GM21367 (cell line): ENCODE data around the gene MLYCD.
"Not testable (repeated sequence)": the region's sequence is repeated elsewhere in the genome, so short reads cannot be mapped to it uniquely, and the experiment has no call there.

Experiments
- ATAC-seq: cut with Tn5 transposase; IDR thresholded peaks from one replicate; pipeline ENCODE4 v1.9.1; 2021; ENCODE audit not compliant: unreplicated experiment

Gene MLYCD

DNA sequence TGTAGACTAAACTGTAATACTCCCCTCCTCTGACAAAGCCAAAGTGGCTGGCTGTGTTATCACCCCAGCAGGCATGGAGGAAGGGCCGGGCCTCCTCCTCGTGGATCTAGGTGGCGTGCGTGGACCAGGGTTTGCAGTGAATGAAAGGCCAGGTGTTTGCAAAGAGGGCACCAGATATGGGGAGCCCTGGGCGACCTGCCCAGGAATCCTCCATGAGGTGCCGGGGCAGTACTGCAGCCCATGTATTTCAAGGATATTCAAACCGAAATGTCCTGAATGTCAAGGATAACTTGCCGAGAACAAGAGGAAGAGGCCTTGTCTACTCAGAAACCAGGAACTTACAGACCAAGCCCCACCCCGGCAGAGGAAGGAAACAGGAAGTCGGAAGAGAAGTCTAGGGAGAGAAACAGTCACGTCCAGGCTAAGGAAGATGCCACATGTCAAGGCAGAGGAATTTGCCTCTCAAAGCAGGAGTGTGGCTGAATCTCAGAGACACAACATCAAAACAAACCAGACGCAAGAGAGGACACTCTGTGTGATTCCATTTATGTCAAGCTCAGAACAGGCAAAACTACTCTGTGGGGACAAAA is 40.4 kb downstream of the MLYCD start:
- no peak for ATAC-seq

DNA sequence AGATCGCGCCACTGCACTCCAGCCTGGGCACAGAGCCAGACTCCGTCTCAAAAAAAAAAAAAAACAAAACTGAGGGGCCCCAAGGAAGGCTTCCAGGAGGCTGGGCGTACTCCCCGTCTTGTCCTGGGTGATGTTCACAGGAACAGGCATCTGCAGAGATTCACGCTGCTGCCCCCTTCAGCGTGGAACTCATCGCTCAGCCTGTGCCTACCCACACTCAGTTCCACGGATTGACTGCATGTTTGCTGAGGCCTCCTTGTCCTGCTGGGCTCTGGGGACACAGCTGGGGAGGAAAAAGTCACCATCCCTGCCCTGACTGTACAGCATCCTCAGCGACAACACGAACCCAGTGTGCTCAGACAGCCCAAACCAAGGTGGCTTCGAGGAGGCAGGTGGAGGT is 41.2 kb downstream of the MLYCD start:
- ATAC-seq: no peak

DNA sequence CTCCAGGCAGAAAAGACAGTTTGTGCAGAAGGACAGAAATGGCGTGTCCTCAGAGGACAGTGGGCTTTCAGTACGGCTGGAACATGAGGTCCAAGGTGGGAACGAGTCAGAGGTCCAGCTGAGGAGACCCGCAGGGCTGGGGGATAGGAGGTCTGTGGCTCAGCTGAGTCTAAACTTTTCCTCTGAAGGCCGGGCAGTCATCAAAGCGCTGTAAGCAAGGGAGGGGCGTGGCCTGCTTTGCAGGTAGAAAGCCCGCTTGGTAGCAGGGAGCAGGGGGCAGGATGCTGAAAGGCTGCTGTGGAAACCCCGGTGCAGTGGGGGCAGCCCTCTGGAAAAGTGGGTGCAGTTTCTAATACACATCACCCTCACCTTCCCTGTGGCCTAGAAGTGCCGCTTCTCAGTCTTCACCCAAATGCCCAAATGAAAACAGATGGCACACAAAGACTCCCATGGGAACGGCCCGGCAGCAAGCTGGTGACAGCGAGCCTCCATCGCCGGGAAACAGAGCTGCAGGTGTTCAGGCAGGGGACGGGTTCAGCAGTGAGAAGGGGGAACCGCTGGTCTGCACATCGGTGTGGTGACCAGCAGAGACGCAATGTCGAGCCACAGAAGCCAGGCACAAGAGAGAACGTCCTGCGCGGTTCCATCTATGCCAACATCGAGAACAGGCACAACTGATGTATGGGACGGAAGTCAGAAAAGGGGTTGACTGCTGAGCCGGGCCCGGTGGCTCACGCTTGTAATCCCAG is 41.9 kb downstream of the MLYCD start:
- no peak for ATAC-seq

DNA sequence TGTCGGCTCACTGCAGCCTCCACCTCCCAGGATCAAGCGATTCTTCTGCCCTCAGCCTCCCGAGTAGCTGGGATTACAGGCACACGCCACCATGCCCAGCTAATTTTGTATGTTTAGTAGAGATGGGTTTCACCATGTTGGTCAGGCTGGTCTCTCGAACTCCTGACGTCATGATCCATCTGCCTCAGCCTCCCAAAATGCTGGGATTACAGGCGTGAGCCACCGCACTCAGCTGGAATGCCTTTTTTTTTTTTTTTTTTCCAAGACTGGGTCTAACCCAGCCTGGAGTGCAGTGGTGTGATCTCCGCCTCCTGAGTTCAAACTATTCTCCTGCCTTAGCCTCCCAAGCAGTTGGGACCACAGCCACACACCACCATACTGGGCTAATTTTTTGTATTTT is 42.6 kb downstream of the MLYCD start:
- not testable (repeated sequence) for ATAC-seq

DNA sequence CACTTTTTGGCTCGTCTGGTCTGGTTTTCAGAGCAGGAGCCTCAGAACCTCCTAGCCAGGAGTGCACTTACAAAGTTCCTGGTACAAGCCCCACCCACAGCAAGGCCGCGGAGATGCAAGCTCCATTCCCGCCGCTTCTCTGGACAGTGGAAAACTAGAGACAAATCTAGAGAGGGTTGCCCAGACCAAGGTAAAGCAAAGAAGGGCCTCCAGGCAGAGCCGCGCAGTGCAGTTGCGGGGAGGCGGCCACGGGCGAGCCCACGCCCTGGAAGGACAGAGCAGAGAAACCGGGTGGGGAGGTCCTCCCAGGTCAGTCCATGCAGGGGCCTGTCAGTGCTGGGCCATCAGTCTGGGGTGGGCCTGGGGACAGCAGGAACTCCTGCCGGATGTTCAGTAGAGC is 43.2 kb downstream of the MLYCD start:
- ATAC-seq: no peak

DNA sequence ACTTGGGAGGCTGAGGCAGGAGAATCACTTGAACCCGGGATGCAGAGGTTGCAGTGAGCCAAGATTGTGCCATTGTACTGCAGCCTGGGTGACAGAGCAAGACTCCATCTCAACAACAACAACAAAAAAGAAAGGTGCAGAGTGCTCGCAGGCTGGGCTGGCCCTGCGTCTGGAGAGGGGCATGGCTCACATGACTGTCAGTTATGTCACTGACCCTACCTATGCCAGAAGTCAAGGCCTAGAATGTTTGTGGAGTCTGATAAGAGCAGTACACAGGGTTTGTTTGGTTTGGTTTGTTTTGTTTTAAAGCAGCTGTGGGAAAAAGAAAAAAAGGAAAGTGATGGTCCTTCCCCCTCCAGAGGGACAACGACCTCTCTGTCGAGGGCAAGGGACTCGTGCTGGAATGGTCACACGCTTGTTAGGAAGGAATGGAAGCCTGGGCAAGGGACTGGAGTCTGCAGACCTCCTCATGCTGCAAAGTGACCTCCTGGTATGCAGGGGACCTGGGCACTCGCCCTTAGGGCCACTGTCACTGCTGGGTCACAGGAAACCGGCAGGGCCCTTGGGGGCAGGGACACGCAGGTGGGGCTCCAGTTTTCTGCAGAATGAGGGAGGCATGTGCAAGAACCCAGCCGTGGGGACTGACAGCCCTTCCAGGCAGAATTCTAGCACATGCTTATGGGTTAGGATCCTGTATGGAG is 44.0 kb downstream of the MLYCD start:
- no peak for ATAC-seq

DNA sequence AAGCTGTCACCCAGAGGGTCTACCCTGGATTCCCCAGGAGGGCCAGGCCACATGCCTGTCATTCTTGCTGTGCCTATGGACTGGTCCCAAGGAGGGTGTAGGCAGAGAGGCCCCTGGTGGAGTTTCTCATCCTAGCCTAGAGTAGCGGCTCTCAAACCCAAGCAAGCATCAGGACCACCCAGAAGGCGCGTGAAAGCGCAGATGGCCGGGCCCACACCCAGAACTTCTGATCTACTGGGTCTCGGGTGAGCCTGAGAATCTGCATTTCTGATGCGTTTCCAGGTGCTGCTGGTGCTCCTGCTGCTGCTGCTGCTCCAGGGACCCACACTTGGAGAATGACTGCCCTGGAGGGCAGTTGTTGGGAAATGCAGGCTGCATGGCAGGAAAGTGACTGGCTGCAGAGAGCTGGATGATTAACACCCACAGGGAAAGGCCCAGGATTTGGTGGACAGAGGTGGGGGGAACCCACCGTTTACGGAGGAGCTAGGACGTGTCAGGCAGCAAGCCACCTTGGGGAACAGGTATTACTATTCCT is 44.7 kb downstream of the MLYCD start:
- no peak for ATAC-seq

DNA sequence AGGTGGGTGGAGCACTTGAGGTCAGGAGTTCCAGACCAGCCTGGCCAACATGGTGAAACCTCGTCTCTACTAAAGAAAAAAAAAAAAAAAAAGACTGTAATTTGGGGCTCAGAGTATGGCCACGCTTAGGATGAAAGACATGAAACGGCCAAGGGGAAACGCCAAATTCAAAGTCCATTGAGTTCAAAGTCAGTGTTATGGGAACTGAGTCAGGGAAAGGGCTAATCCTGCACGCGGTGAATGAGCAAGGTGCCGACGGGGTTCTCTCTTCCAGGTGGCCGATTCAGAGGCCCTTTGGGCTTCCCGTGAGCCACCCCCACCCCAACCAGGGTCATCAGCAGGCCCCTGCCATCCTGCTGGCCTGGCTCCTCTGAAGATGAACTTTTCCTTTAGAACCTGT is 46.7 kb downstream of the MLYCD start:
- no peak for ATAC-seq

DNA sequence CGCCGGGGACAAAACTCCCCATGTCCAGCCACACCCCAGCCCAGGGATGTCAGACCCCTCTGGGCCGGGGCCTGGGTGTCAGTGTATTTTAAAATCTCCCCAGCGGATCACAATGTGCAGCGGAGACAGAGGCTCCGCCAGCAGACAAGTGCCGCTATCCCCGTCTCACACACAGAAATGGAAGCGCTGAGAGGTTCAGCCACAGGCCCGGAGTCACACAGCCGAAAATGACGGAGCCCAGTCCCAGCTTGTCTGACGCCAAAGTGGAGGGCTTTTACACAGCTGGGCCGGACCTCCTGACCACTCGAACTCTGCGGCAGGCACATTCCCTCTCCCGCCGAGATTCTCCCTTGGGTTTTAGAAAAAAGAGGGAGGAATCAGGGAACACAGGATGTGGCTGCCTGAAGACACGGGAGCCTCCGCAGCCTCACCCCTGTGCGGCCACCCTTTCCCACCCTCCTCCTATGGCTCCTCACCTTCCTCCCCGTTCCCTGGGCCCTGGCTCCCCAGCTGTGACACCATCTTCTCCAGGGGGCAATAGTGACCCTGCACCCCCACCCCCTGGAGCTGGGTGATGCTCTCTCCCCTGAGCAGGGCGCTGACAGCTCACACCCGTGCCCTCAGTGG is 47.4 kb downstream of the MLYCD start:
- ATAC-seq: no peak

DNA sequence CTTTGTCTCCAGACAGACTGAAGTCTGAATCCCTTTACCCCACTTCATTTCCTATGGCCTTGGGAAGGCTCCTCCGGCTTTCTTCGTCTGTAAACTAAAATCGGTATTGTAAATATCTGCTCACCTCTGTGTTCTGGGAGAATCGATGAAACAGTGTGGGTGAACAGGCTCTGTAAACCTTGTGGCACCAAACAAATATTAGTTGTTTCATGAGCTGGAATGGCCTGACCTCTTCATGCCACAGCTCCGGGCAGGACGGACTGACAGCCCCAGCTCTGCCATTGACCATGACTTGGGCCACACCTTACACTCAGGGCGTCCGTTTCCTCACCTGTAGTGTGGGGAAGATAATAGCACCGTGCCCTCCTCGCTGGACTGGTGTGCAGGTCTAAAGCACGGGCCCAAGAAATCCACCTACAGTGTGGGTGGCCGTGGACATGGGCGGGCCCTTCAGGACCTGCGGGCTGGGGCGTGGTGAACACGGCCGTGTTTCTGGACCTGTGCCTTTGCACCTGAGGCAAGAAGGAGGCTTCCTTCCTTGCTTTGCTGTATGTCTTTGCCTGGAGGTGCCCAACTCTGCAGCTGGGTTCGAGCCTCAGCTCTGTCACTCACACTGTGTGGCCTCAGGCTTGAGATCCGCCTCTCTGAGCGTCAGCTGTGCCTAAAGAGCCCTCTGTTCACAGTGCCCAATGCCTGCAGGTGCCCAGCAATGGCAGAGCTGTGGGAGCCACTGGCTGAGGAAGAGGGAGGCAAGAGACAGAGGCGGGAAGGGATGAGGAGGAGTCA is 48.1 kb downstream of the MLYCD start:
- no peak for ATAC-seq

DNA sequence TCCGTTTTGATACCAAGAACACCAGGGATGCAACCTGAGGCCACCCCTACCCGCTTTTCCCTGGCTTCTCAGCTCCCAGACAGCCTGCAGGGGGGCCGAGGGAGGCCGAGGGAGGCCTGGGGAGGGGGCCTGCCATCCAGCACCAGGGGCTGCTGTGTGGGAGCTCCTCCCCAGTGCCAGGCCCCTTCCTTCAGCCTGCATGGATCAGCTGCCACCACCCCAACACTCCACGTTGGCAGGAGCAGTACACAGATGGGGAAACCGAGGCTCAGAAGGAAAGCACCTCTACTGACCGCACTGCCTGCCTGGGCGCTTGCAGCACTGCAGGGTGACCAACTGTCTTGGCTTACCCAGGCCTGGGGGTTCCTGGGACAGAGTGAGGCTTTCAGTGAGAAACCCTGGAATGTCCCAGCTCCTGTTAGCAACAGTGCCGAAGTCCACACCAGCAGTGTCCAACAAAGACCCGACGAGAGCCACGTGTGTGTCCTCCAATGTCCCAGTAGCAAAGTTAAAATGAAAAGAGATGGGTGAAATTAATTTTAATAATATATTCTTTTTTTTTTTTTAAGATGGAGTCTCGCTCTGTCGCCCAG is 48.8 kb downstream of the MLYCD start:
- ATAC-seq: no peak

DNA sequence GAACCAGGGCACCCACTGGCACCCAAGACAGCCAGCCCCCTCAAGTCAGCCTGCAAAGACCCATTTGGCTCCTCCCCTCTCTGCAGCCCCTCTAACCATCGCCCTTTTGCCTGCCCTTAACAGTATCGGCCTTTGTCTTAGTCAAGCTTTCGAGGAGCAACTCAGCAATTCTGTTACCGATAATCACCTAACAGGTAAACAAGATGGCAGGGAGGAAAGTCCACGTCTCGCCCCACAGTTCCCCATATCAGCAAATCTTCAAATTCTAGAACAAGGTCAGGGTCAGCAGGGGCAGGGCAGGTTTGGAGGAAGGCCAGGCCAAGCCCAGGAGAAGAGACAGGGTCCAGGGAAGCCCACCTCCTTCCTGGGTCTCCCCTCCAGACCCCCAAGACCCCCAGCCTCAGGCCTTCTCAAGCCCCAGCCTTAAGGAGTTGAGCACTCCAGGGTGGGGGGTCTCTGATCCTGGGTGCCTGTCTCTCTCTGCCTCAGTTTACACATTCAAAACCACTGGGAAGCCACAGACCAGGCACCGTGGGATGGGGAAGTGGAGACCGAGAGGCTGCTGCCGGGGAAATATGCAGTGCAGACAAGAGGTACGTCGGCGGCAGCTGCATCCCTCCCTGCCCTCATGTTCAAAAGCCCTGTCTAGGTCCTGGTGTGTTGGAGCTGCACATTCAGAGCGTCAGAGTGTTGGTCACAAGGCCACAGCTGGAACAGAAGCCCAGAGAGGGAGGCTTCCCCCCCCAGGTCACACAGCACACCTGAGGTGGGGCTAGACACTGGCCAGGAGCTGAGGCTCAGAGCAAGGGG is 50.2 kb downstream of the MLYCD start:
- ATAC-seq: no peak

DNA sequence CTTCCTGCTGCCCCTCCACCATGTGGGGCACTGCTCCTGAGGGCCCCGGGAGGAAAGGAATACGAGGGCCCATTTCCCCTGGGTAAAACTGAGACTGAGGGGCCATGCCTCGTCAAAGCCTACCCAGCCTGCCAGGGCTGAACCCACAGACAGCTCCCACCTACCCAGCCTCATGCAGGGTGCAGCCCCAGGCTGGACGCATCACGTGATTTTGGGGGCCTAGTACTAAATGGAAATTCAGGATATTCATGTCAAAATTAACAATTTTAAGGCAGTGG is 50.7 kb downstream of the MLYCD start:
- ATAC-seq: no peak

DNA sequence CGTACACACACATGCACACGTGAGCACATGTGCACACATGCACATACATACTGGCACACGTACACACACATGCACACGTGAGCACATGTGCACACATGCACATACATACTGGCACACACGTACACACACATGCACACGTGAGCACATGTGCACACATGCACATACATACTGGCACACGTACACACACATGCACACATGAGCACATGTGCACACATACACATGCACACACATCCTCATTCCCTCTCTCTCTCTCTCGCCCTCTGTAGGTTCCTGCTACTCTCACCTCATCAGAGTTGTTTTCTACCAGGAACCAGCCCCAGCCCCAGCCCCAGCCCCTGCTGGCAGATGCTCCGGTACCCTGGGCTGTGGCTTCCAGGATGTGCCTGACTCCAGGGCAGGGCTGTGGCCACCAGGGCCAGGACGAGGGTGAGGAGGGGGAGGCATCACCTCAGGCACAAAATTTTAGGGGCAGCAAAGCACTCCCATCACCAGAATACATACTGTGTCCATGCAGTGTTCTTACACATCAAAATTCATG is 52.0 kb downstream of the MLYCD start:
- not testable (repeated sequence) for ATAC-seq

DNA sequence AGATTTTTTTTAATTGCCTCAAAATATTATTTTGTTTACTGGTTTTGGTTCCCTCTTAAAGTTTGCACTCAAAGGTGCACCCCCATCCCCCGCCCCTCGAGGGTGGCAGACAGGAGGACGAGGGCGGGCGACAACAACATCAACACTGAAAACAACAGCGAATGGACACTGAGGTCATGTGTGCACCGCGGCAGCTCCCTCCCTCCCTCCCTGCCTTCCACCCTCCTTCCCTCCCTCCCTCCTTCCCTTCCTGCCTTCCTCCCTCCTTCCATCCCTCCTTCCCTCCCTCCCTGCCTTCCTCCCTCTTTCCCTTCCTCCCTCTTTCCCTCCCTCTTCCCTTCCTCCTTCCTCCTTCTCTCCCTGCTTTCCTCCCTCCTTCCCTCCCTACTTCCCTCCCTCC is 52.6 kb downstream of the MLYCD start:
- no peak for ATAC-seq

DNA sequence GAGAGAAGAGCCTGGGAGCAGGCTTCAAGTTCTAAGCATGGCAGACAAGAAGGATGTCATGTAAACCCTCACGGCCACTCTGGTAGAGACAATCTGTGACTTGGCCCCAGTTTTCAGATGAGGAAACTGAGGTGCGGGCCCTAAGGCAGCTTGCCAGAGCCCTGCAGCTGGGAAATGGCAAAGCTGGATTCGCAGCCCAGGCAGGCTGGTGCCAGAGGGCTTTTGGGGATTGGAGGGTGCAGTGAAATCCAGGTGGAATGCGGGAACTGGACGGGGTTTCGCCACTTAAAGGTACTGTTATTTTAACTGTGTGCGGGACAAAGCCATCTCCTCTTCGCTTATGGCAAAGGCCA is 53.6 kb downstream of the MLYCD start:
- ATAC-seq: no peak

DNA sequence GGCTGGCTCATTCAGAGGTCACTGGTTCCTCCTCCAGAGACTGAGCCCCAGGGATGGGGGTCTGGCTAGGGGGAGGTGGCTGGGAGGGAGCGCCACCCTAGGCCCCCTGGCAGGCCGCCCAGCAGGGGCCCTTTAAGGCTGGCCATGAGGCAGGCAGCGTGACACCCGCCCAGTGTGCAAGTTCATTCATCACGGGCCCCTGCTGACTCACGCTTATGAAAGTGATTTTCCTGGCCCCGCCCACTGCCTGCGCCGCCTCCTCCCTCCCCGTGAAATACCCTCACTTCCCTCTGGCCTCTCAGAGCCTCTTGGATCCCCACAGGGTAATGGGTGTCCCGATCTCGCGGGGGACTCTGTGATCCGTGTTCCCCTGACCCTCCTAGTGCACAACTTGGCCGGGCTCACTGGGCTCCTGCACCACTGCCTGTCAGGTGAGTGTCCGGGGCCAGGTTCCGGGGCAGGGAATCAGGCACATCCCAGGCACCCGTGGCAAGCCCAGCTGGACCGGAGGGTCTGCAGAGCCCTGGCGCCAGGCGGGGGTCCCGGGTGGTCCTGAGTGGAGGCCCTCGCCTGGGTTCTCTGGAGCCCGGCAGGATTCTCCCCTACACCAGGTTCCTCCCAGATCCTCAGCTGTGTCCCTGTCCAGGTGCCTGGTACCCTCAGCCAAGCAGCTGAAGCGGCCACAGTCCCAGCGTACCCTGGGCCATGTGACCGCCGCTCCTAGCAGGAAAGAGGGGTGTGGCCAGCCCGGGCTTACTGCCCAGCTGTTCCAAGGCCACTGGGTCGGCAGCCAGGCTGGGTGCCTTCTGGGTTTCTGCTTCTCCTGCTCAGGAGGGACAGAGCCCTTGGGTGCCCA is 54.3 kb downstream of the MLYCD start, which contains the start of gene OSGIN1:
OSGIN1 (plus strand) TSS at position 301 of the 856 bp plus-strand sequence. CDS start 4,432 bp downstream, outside the sequence.
- peak; percentile 86 for ATAC-seq

DNA sequence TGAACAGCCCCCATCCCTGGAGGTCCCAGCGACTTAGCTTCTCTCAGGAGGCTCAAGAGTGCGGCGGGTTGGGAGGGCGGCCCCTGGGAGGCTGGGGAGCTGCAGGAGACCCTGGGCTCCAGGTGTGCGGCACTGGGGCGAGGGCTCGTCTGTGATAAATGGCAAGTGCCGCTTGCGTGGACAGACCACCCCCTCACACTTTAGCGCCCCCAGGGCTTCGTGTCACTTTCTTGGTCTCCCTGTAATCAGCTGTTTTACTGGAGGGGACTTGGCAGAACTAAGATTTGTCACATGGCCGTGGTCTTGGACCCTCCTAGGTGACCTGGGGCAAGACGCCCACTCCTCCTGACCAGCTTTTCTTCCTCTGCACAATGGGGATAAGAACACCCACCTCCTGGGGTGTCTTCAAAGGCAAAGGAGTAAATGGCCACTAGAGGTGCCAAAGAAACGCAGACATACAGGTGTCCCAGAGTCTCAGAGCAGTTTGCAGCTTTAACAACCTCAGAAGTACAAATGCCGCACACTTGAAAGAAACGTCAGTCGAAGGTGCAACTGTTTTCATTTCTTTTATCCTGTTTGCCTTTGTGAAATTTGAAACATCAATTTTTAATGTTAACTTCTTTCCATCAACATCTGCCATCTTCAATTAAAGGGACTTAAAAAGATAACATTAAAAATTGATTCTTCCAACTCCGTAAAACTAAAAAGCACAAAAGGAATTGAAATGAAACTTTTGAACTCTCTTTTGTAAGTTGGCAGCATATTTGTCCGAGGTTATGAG is 55.1 kb downstream of the MLYCD start:
- peak; percentile 5 for ATAC-seq
